Left lung (tissue), 10 donors: ENCODE measurements around the gene CTNNA3. TPM values are rescaled to one million over a fixed set of nuclear protein-coding genes. Genes with fewer than 3 reads are reported as not detected.

Experiments used
- ATAC-seq: fragments of 200-7000 bp; cut with Tn5 transposase; one replicate; pipeline ENCODE4 v1.9.1; 2020; ENCODE audit warnings: moderate library complexity
- DNase-seq, 4 donors: peaks; one replicate each; pipeline ENCODE4 v3.0.0-alpha.2; 2013 to 2020
- H3K27ac ChIP-seq, 2 donors: fragments of 200-600 bp; sonication (generic) in 1 of 2; one replicate each; pipeline versions ENCODE4 v1.5.0 to v1.8.0; 2020 to 2021
- H3K27me3 ChIP-seq, 2 donors: fragments of 200-600 bp; sonication (generic) in 1 of 2; one replicate each; pipeline versions ENCODE4 v1.5.0 to v1.8.0; 2020 to 2021
- H3K36me3 ChIP-seq, 2 donors: fragments of 200-600 bp; sonication (generic) in 1 of 2; one replicate each; pipeline versions ENCODE4 v1.5.0 to v1.8.0; 2020 to 2021
- H3K4me1 ChIP-seq, 2 donors: fragments of 200-600 bp; one replicate each; pipeline ENCODE4 v1.8.0; 2021
- H3K4me3 ChIP-seq, 2 donors: fragments of 200-600 bp; sonication (generic) in 1 of 2; one replicate each; pipeline versions ENCODE4 v1.5.0 to v1.8.0; 2020 to 2021; ENCODE audit warnings: mild to moderate bottlenecking in 1 of 2
- H3K9me3 ChIP-seq, 2 donors: fragments of 200-600 bp; sonication (generic) in 1 of 2; one replicate each; pipeline versions ENCODE4 v1.5.0 to v1.8.0; 2020 to 2021
- CTCF ChIP-seq, 2 donors: fragments of 200-600 bp; sonication (generic) in 1 of 2; IDR thresholded peaks; one replicate each; pipeline versions ENCODE4 v1.5.0 to v1.8.0; 2021; ENCODE audit warnings: antibody characterized with exemption in 2 of 2
- intact Hi-C, 2 donors: fragments of 100-400 bp; cut with DNase I; formaldehyde crosslinking; loops; one replicate each; pipeline versions ENCODE4 v1.11.2 to v1.14.2; 2022
- polyA plus RNA-seq, 6 donors: library from polyadenylated mRNA; unstranded; fragments of 120-200 nt; gene quantifications; one replicate each; pipeline ENCODE4 v1.2.1, GENCODE V29; 2013; ENCODE audit not compliant: insufficient read length in 6 of 6
- total RNA-seq, 2 donors: library from RNA; stranded (reverse); fragmentation: NEBNext Ultra II Directional; extraction: Animal tissue kit (Norgen Biotek cat#: 25700); gene quantifications; one replicate each; pipeline ENCODE4 v1.2.1, GENCODE V29; 2021
- donor health status: DM: no; HTN: yes; CAD: no.
- donor health status: DM: no; HTN: no; CAD: no.

Gene CTNNA3
- total and polyA plus RNA-seq, 8 donors: 1.1 to 8.2 (median 6.6) TPM; not detected in 1

- no peak overlapping the region for H3K27ac ChIP-seq
- intact Hi-C loops: no loop called here
- no peak overlapping the region for H3K4me3 ChIP-seq
- no peaks in the 10 kb centered on the region for H3K36me3 ChIP-seq
- H3K27me3 ChIP-seq: no peaks in the 10 kb centered on the region
- ATAC-seq: no peak
- DNase-seq: no peak
- no peak for TF ChIP-seq CTCF (IDR thresholded peaks at IDR 0.05)
- no peaks in the 10 kb centered on the region for H3K9me3 ChIP-seq
- H3K4me1 ChIP-seq: no peaks in the 10 kb centered on the region
Observed at GRCh38 chr10:66882271-66882670, 813.7 kb downstream of the CTNNA3 start.

GRCh38 chr10:66881814-66882213 lies 814.2 kb downstream of the CTNNA3 start:
- Histone ChIP-seq H3K4me1 (no peaks in the 10 kb centered on the region), H3K27ac (no peak overlapping the region), H3K9me3 (no peaks in the 10 kb centered on the region), H3K4me3 (no peak overlapping the region), H3K27me3 (no peaks in the 10 kb centered on the region), H3K36me3 (no peaks in the 10 kb centered on the region)
- DNase-seq (no peak), ATAC-seq (no peak)
- intact Hi-C loops: no loop called here
- no peak for TF ChIP-seq CTCF (IDR thresholded peaks at IDR 0.05)

- TF ChIP-seq CTCF (IDR thresholded peaks at IDR 0.05): no peak
- no peak overlapping the region for H3K27ac ChIP-seq
- intact Hi-C loops: no loop called here
- H3K9me3 ChIP-seq: no peaks in the 10 kb centered on the region
- DNase-seq: peak in 1 of 4 donors; percentile 7
- H3K27me3 ChIP-seq: no peaks in the 10 kb centered on the region
- no peak for ATAC-seq
- no peaks in the 10 kb centered on the region for H3K36me3 ChIP-seq
- no peak overlapping the region for H3K4me3 ChIP-seq
- no peaks in the 10 kb centered on the region for H3K4me1 ChIP-seq
Observed at GRCh38 chr10:66880826-66881225, 815.2 kb downstream of the CTNNA3 start.

GRCh38 chr10:66880292-66880691 lies 815.7 kb downstream of the CTNNA3 start:
- Histone ChIP-seq H3K27ac (no peak overlapping the region), H3K4me1 (no peaks in the 10 kb centered on the region), H3K27me3 (no peaks in the 10 kb centered on the region), H3K4me3 (no peak overlapping the region), H3K36me3 (no peaks in the 10 kb centered on the region), H3K9me3 (no peaks in the 10 kb centered on the region)
- no peak for TF ChIP-seq CTCF (IDR thresholded peaks at IDR 0.05)
- intact Hi-C loops: no loop called here
- DNase-seq (no peak), ATAC-seq (no peak)

- no peaks in the 10 kb centered on the region for H3K4me1 ChIP-seq
- no peak for ATAC-seq
- H3K27ac ChIP-seq: no peak overlapping the region
- TF ChIP-seq CTCF (IDR thresholded peaks at IDR 0.05): no peak
- no peak for DNase-seq
- no peaks in the 10 kb centered on the region for H3K9me3 ChIP-seq
- H3K4me3 ChIP-seq: no peak overlapping the region
- intact Hi-C loops: no loop called here
- H3K36me3 ChIP-seq: no peaks in the 10 kb centered on the region
- H3K27me3 ChIP-seq: no peaks in the 10 kb centered on the region
Observed at GRCh38 chr10:66877361-66877760, 818.6 kb downstream of the CTNNA3 start.
